Liver (tissue), 3 donors: ENCODE data around the gene NUB1.

Experiments used
- EGR1 ChIP-seq, 2 donors: IDR thresholded peaks; 2 replicates each; pipeline ENCODE4 v1.6.1; 2016 to 2018; ENCODE audit warnings: antibody characterized with exemption in 2 of 2, low read depth in 2 of 2
- GABPA ChIP-seq, 2 donors: IDR thresholded peaks in 1 of 2; conservative IDR thresholded peaks in 1 of 2; 2 replicates each; pipeline ENCODE4 v1.6.1; 2016; ENCODE audit warnings: antibody characterized with exemption in 2 of 2, mild to moderate bottlenecking in 1 of 2, moderate library complexity in 1 of 2
- HNF4G ChIP-seq: IDR thresholded peaks from 2 replicates; pipeline ENCODE4 v1.6.1; 2016; ENCODE audit warnings: antibody characterized with exemption
- JUND ChIP-seq, 2 donors: IDR thresholded peaks; 2 replicates each; pipeline ENCODE4 v1.6.1; 2016; ENCODE audit warnings: antibody characterized with exemption in 2 of 2
- NR2F2 ChIP-seq: IDR thresholded peaks from 2 replicates; pipeline ENCODE4 v1.6.1; 2016; ENCODE audit warnings: antibody characterized with exemption
- RAD21 ChIP-seq, 2 donors: IDR thresholded peaks; 2 replicates each; pipeline ENCODE4 v1.6.1; 2016; ENCODE audit warnings: antibody characterized with exemption in 2 of 2, mild to moderate bottlenecking in 2 of 2
- RXRA ChIP-seq, 2 donors: IDR thresholded peaks; 2 replicates each; pipeline ENCODE4 v1.6.1; 2017 to 2018; ENCODE audit warnings: antibody characterized with exemption in 2 of 2, mild to moderate bottlenecking in 1 of 2
- SP1 ChIP-seq: IDR thresholded peaks from 2 replicates; pipeline ENCODE4 v1.6.1; 2018; ENCODE audit warnings: antibody characterized with exemption, mild to moderate bottlenecking
- TAF1 ChIP-seq: conservative IDR thresholded peaks from 2 replicates; pipeline ENCODE4 v1.6.1; 2016; ENCODE audit warnings: antibody characterized with exemption, mild to moderate bottlenecking
- YY1 ChIP-seq: IDR thresholded peaks from 2 replicates; pipeline ENCODE4 v1.6.1; 2016; ENCODE audit warnings: antibody characterized with exemption, mild to moderate bottlenecking
- TF ChIP-seq, protein P1 (sequence below): fragments of 150-350 bp; IDR thresholded peaks from 2 replicates; pipeline ENCODE4 v1.5.1; 2017; ENCODE audit warnings: improper control_type of control experiment, low read depth, low read length; ENCODE audit not compliant: missing input control
- TF ChIP-seq, protein P2 (sequence below): IDR thresholded peaks from 2 replicates; pipeline ENCODE4 v1.6.1; 2016; ENCODE audit warnings: antibody characterized with exemption, mild to moderate bottlenecking
- TF ChIP-seq, protein P3 (sequence below): IDR thresholded peaks from 2 replicates; pipeline ENCODE4 v1.6.1; 2016; ENCODE audit warnings: antibody characterized with exemption
- TF ChIP-seq, protein P4 (sequence below): IDR thresholded peaks from 2 replicates; pipeline ENCODE4 v1.6.1; 2016; ENCODE audit warnings: antibody characterized with exemption
- donor health status: healthy.
- donor health status: healthy.

DNA sequence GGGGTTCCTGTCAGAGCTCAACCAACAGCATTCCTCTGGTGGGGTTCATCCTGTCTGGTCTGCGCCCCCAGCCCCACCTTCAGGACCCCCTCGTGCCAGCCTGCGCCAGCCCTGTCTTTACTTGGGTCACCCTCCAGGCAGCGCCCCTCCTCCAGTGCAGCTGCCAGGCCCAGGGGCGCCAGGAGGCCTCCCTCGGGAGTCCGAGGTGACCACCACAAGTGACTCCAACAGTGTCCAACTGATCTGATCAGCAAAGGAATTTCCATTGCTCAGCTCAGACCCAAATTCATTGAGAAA is 57.6 kb downstream of the NUB1 start:
- TF ChIP-seq, protein P1, sequence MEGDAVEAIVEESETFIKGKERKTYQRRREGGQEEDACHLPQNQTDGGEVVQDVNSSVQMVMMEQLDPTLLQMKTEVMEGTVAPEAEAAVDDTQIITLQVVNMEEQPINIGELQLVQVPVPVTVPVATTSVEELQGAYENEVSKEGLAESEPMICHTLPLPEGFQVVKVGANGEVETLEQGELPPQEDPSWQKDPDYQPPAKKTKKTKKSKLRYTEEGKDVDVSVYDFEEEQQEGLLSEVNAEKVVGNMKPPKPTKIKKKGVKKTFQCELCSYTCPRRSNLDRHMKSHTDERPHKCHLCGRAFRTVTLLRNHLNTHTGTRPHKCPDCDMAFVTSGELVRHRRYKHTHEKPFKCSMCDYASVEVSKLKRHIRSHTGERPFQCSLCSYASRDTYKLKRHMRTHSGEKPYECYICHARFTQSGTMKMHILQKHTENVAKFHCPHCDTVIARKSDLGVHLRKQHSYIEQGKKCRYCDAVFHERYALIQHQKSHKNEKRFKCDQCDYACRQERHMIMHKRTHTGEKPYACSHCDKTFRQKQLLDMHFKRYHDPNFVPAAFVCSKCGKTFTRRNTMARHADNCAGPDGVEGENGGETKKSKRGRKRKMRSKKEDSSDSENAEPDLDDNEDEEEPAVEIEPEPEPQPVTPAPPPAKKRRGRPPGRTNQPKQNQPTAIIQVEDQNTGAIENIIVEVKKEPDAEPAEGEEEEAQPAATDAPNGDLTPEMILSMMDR, result no peak
- TF ChIP-seq HNF4G, result no peak
- TF ChIP-seq GABPA (IDR thresholded peaks at IDR 0.05 in 1 of 2, conservative IDR thresholded peaks at IDR 0.05 in 1 of 2), result no peak
- TF ChIP-seq, protein P2, sequence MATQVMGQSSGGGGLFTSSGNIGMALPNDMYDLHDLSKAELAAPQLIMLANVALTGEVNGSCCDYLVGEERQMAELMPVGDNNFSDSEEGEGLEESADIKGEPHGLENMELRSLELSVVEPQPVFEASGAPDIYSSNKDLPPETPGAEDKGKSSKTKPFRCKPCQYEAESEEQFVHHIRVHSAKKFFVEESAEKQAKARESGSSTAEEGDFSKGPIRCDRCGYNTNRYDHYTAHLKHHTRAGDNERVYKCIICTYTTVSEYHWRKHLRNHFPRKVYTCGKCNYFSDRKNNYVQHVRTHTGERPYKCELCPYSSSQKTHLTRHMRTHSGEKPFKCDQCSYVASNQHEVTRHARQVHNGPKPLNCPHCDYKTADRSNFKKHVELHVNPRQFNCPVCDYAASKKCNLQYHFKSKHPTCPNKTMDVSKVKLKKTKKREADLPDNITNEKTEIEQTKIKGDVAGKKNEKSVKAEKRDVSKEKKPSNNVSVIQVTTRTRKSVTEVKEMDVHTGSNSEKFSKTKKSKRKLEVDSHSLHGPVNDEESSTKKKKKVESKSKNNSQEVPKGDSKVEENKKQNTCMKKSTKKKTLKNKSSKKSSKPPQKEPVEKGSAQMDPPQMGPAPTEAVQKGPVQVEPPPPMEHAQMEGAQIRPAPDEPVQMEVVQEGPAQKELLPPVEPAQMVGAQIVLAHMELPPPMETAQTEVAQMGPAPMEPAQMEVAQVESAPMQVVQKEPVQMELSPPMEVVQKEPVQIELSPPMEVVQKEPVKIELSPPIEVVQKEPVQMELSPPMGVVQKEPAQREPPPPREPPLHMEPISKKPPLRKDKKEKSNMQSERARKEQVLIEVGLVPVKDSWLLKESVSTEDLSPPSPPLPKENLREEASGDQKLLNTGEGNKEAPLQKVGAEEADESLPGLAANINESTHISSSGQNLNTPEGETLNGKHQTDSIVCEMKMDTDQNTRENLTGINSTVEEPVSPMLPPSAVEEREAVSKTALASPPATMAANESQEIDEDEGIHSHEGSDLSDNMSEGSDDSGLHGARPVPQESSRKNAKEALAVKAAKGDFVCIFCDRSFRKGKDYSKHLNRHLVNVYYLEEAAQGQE, result no peak
- TF ChIP-seq TAF1, result no peak
- TF ChIP-seq, protein P3, sequence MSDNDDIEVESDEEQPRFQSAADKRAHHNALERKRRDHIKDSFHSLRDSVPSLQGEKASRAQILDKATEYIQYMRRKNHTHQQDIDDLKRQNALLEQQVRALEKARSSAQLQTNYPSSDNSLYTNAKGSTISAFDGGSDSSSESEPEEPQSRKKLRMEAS, result no peak
- TF ChIP-seq RAD21 (IDR thresholded peaks at IDR 0.05), result no peak
- no peak for TF ChIP-seq YY1
- no peak for TF ChIP-seq SP1
- TF ChIP-seq EGR1 (IDR thresholded peaks at IDR 0.05; ENCODE audit: low read depth in 2 of 2), result no peak
- no peak for TF ChIP-seq JUND (IDR thresholded peaks at IDR 0.05)
- no peak for TF ChIP-seq NR2F2
- TF ChIP-seq RXRA (IDR thresholded peaks at IDR 0.05), result no peak
- TF ChIP-seq, protein P4, sequence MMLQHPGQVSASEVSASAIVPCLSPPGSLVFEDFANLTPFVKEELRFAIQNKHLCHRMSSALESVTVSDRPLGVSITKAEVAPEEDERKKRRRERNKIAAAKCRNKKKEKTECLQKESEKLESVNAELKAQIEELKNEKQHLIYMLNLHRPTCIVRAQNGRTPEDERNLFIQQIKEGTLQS, result no peak
